ENCODE results near the gene RNF227.
"Not testable (repeated sequence)": the region's sequence is repeated elsewhere in the genome, so short reads cannot be mapped to it uniquely, and the experiment has no call there.

Gene RNF227

DNA sequence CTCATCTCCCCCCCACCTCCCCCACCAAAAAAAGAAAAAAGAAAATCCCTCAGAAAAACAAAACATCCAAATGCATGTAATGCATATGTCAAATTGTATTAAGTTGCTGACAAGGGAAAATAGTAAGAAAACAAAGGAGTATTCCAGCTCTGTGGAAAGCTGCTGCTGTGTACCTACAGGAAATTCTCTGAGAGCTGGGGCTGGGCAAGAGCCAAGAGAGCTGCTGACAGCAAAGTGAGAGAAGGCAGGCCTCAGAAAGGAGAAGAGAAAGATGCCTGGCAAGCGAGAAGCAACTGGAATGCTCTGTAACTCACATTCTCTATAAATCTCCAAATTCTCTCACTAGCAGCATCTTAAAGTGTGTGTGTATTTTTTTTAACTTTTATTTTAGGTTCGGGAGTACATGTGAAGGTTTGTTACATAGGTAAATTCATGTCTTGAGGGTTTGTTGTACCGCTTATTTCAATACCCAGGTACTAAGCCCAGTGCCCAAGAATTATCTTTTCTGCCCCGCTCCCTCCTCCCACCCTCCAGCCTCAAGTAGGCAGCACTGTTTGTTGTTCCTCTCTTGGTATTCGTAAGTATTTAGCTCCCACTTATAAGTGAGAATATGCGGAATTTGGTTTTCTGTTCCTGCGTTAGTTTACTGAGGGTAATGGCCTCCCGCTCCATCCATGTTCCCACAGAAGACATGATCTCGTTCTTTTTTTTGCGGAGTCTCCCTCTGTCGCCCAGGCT lies 40.3 kb upstream of the RNF227 start:
- Histone ChIP-seq H3K9ac (ENCODE audit: low read depth, low read length, poor library complexity, severe bottlenecking) (no peak overlapping the region), H3K79me2 (ENCODE audit: insufficient read depth, low read length) (no peaks in the 10 kb centered on the region), H3K36me3 (ENCODE audit: insufficient read depth, low read length) (no peaks in the 10 kb centered on the region), H2AFZ (ENCODE audit: low read length) (no peak overlapping the region), H3F3A (ENCODE audit: low read depth) (no peaks in the 10 kb centered on the region), H3K4me3 (ENCODE audit: low read length, poor library complexity, severe bottlenecking) (no peak overlapping the region), H3K9me2 (replicated peaks; ENCODE audit: low read depth, low read length) (no peaks in the 10 kb centered on the region), H3K4me1 (ENCODE audit: insufficient read depth, low read length, poor library complexity, severe bottlenecking) (no peaks in the 10 kb centered on the region), H3K9me3 (ENCODE audit: insufficient read depth, low read depth, low read length) (no peaks in the 10 kb centered on the region), H3K4me2 (ENCODE audit: low read depth, low read length, poor library complexity, severe bottlenecking) (no peak overlapping the region), H3K27me3 (ENCODE audit: insufficient read depth, low read length, poor library complexity, severe bottlenecking) (no peaks in the 10 kb centered on the region), H4K20me1 (ENCODE audit: insufficient read depth, low read length, poor library complexity, severe bottlenecking) (no peaks in the 10 kb centered on the region)
- no peak for TF ChIP-seq EZH2phosphoT487 (IDR thresholded peaks at IDR 0.05; ENCODE audit: borderline replicate concordance)
- TF ChIP-seq, protein P1, sequence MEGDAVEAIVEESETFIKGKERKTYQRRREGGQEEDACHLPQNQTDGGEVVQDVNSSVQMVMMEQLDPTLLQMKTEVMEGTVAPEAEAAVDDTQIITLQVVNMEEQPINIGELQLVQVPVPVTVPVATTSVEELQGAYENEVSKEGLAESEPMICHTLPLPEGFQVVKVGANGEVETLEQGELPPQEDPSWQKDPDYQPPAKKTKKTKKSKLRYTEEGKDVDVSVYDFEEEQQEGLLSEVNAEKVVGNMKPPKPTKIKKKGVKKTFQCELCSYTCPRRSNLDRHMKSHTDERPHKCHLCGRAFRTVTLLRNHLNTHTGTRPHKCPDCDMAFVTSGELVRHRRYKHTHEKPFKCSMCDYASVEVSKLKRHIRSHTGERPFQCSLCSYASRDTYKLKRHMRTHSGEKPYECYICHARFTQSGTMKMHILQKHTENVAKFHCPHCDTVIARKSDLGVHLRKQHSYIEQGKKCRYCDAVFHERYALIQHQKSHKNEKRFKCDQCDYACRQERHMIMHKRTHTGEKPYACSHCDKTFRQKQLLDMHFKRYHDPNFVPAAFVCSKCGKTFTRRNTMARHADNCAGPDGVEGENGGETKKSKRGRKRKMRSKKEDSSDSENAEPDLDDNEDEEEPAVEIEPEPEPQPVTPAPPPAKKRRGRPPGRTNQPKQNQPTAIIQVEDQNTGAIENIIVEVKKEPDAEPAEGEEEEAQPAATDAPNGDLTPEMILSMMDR (conservative IDR thresholded peaks at IDR 0.05; ENCODE audit: low read length) = no peak

DNA sequence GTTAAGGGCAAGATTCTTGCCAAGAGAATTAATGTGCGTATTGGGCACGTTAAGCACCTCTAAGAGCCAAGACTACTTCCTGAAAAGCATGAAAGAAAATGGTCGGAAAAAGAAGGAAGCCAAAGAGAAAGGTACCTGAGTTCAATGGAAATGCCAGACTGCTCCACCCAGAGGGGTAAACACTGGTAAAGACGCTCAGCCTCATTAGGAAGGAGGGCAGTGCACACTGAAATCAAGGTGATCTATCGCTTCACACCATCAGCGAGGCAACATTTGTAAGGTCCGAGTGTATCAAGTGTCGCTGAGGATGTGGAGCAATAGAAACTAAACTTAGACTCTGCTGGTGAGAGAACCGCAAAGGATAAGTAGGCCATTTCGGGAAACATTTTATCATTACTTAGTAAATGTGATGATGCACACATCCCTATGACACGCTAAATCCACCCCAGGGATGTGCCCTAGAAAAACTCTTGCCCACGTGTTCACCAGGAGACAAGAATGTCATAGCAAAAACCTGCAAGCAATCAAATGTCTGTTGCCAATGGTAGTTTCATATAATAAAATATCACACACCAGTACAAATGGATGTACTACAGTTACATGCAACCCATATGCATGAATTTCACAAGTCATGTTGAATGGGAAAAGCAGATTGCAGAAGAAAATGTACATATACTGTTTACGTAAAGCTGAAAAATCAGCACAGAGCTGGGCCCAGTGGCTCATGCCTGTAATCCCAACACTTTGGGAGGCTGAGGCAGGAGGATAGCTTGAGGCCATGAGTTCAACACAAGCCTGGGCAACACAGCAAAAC lies 39.5 kb upstream of the RNF227 start:
- H2AFZ ChIP-seq (ENCODE audit: low read length) = no peak overlapping the region
- no peaks in the 10 kb centered on the region for H3K4me1 ChIP-seq (ENCODE audit: insufficient read depth, low read length, poor library complexity, severe bottlenecking)
- H3K9me3 ChIP-seq (ENCODE audit: insufficient read depth, low read depth, low read length) = no peaks in the 10 kb centered on the region
- TF ChIP-seq EZH2phosphoT487 (IDR thresholded peaks at IDR 0.05; ENCODE audit: borderline replicate concordance) = no peak
- TF ChIP-seq, protein P1 (conservative IDR thresholded peaks at IDR 0.05; ENCODE audit: low read length) = no peak
- H3K36me3 ChIP-seq (ENCODE audit: insufficient read depth, low read length) = no peaks in the 10 kb centered on the region
- H3K4me3 ChIP-seq (ENCODE audit: low read length, poor library complexity, severe bottlenecking) = no peak overlapping the region
- no peaks in the 10 kb centered on the region for H3K9me2 ChIP-seq (replicated peaks; ENCODE audit: low read depth, low read length)
- H3K79me2 ChIP-seq (ENCODE audit: insufficient read depth, low read length) = no peaks in the 10 kb centered on the region
- H3K4me2 ChIP-seq (ENCODE audit: low read depth, low read length, poor library complexity, severe bottlenecking) = no peak overlapping the region
- H3K27me3 ChIP-seq (ENCODE audit: insufficient read depth, low read length, poor library complexity, severe bottlenecking) = no peaks in the 10 kb centered on the region
- no peak overlapping the region for H3K9ac ChIP-seq (ENCODE audit: low read depth, low read length, poor library complexity, severe bottlenecking)
- no peaks in the 10 kb centered on the region for H4K20me1 ChIP-seq (ENCODE audit: insufficient read depth, low read length, poor library complexity, severe bottlenecking)
- no peaks in the 10 kb centered on the region for H3F3A ChIP-seq (ENCODE audit: low read depth)

DNA sequence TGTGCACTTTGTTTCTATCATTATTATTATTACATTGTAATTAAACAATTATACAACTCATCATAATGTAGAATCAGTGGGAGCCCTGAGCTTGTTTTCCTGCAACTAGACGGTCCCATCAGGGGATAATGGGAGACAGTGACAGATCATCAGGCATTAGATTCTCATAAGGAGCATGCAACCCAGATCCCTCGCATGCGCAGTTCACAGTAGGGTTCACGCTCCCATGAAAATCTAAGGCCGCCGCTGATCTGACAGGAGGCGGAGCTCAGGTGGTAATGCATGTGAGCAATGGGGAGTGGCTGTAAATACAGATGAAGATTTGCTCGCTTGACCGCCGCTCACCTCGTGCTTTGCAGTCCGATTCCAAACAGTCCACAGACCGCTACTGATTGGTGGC lies 37.2 kb upstream of the RNF227 start:
- not testable (repeated sequence) for H3K79me2 ChIP-seq (ENCODE audit: insufficient read depth, low read length); H3K9me3 ChIP-seq (ENCODE audit: insufficient read depth, low read depth, low read length); H3F3A ChIP-seq (ENCODE audit: low read depth); H2AFZ ChIP-seq (ENCODE audit: low read length); H4K20me1 ChIP-seq (ENCODE audit: insufficient read depth, low read length, poor library complexity, severe bottlenecking); H3K27me3 ChIP-seq (ENCODE audit: insufficient read depth, low read length, poor library complexity, severe bottlenecking); H3K4me3 ChIP-seq (ENCODE audit: low read length, poor library complexity, severe bottlenecking); H3K4me2 ChIP-seq (ENCODE audit: low read depth, low read length, poor library complexity, severe bottlenecking); H3K9ac ChIP-seq (ENCODE audit: low read depth, low read length, poor library complexity, severe bottlenecking); H3K9me2 ChIP-seq (replicated peaks; ENCODE audit: low read depth, low read length); H3K4me1 ChIP-seq (ENCODE audit: insufficient read depth, low read length, poor library complexity, severe bottlenecking)
- peaks cover 16% of the 10 kb centered on the region; the same call in 1 of the 2 replicates for H3K36me3 ChIP-seq (ENCODE audit: insufficient read depth, low read length)
